HUES64 (cell line): ENCODE results near the gene CHORDC1.
"Not testable (repeated sequence)": the region's sequence is repeated elsewhere in the genome, so short reads cannot be mapped to it uniquely, and the experiment has no call there.

Experiments
- H3K27ac ChIP-seq: 2 replicates; pipeline ENCODE4 v1.7.0; 2013; ENCODE audit warnings: low read depth, low read length, inconsistent platforms
- H3K27me3 ChIP-seq: 2 replicates; pipeline ENCODE4 v1.6.1; 2013; ENCODE audit warnings: mild to moderate bottlenecking, low read length; ENCODE audit not compliant: insufficient read depth
- H3K36me3 ChIP-seq: 2 replicates; pipeline ENCODE4 v1.6.1; 2013; ENCODE audit warnings: mild to moderate bottlenecking, low read length; ENCODE audit not compliant: insufficient read depth
- H3K4me1 ChIP-seq: 2 replicates; pipeline ENCODE4 v1.6.1; 2013; ENCODE audit warnings: mild to moderate bottlenecking, low read length, moderate library complexity; ENCODE audit not compliant: insufficient read depth
- H3K4me3 ChIP-seq: 2 replicates; pipeline ENCODE4 v1.5.1; 2013; ENCODE audit warnings: mild to moderate bottlenecking, low read length, moderate library complexity
- H3K9ac ChIP-seq: 2 replicates; pipeline ENCODE4 v1.6.1; 2013; ENCODE audit warnings: mild to moderate bottlenecking, low read depth, low read length
- H3K9me3 ChIP-seq: 2 replicates; pipeline ENCODE4 v1.6.1; 2013; ENCODE audit warnings: low read depth, low read length; ENCODE audit not compliant: insufficient read depth
- WGBS: fragments of 150-250, 120-280 bp; methylation state at CpG from one replicate; pipeline ENCODE4 v1.1.7; 2013; ENCODE audit warnings: missing lambda C conversion rate; 5-methylcytosine and 5-hydroxymethylcytosine counted together

CHORDC1 gene

GRCh38 chr11:90216611-90217010 lies 6.2 kb downstream of the CHORDC1 start:
- H3K27me3 ChIP-seq: no peaks in the 10 kb centered on the region
- H3K4me1 ChIP-seq: peaks cover 28% of the 10 kb centered on the region
- no peak overlapping the region for H3K4me3 ChIP-seq
- WGBS: 97% methylated on average over 5 of the region's 5 CpGs
- no peaks in the 10 kb centered on the region for H3K9me3 ChIP-seq
- H3K36me3 ChIP-seq: peaks cover 50% of the 10 kb centered on the region
- H3K27ac ChIP-seq: no peak overlapping the region
- no peak overlapping the region for H3K9ac ChIP-seq

GRCh38 chr11:90213322-90213721 lies 9.5 kb downstream of the CHORDC1 start:
- Histone ChIP-seq H3K27me3 (no peaks in the 10 kb centered on the region), H3K36me3 (peaks cover 83% of the 10 kb centered on the region), H3K4me1 (peaks cover 16% of the 10 kb centered on the region), H3K9me3 (no peaks in the 10 kb centered on the region), H3K27ac (no peak overlapping the region), H3K4me3 (no peak overlapping the region), H3K9ac (no peak overlapping the region)
- WGBS: 100% methylated on average over 2 of the region's 3 CpGs

GRCh38 chr11:90208857-90209256 lies 14.0 kb downstream of the CHORDC1 start:
- H3K9ac ChIP-seq: no peak overlapping the region
- no peak overlapping the region for H3K4me3 ChIP-seq
- no peak overlapping the region for H3K27ac ChIP-seq
- WGBS: 93% methylated on average over 2 of the region's 2 CpGs
- no peaks in the 10 kb centered on the region for H3K27me3 ChIP-seq
- H3K36me3 ChIP-seq: peaks cover 99% of the 10 kb centered on the region
- no peaks in the 10 kb centered on the region for H3K9me3 ChIP-seq
- no peaks in the 10 kb centered on the region for H3K4me1 ChIP-seq

GRCh38 chr11:90207992-90208391 lies 14.9 kb downstream of the CHORDC1 start:
- not testable (repeated sequence) for H3K27me3 ChIP-seq, H3K27ac ChIP-seq, H3K9me3 ChIP-seq, H3K9ac ChIP-seq, H3K4me1 ChIP-seq, H3K4me3 ChIP-seq
- H3K36me3 ChIP-seq: peaks cover 99% of the 10 kb centered on the region
- 89% methylated on average over 10 of the region's 10 CpGs for WGBS

GRCh38 chr11:90204832-90205646 lies 17.8 kb downstream of the CHORDC1 start:
- Histone ChIP-seq H3K36me3 (peaks cover 98% of the 10 kb centered on the region), H3K9me3 (no peaks in the 10 kb centered on the region), H3K4me3 (no peak overlapping the region), H3K27me3 (no peaks in the 10 kb centered on the region), H3K4me1 (no peaks in the 10 kb centered on the region), H3K27ac (no peak overlapping the region), H3K9ac (no peak overlapping the region)
- 88% methylated on average over 1 of the region's 3 CpGs for WGBS

- Histone ChIP-seq H3K9me3 (no peaks in the 10 kb centered on the region), H3K27me3 (no peaks in the 10 kb centered on the region), H3K9ac (no peak overlapping the region), H3K4me3 (no peak overlapping the region), H3K4me1 (no peaks in the 10 kb centered on the region), H3K36me3 (peaks cover 97% of the 10 kb centered on the region), H3K27ac (no peak overlapping the region)
- WGBS: 92% methylated on average over 13 of the region's 13 CpGs
These were observed 18.4 kb downstream of the CHORDC1 start for GRCh38 chr11:90204407-90204806.

GRCh38 chr11:90202342-90202741 lies 20.5 kb downstream of the CHORDC1 start:
- Histone ChIP-seq H3K27me3 (no peaks in the 10 kb centered on the region), H3K9me3 (no peaks in the 10 kb centered on the region), H3K36me3 (peaks cover 91% of the 10 kb centered on the region), H3K4me3 (no peak overlapping the region), H3K9ac (no peak overlapping the region), H3K4me1 (no peaks in the 10 kb centered on the region), H3K27ac (no peak overlapping the region)
- 98% methylated on average over 3 of the region's 3 CpGs for WGBS

GRCh38 chr11:90197377-90197776 lies 25.5 kb downstream of the CHORDC1 start:
- Histone ChIP-seq H3K4me3 (no peak overlapping the region), H3K9me3 (no peaks in the 10 kb centered on the region), H3K27ac (no peak overlapping the region), H3K36me3 (peaks cover 45% of the 10 kb centered on the region), H3K9ac (no peak overlapping the region), H3K27me3 (no peaks in the 10 kb centered on the region), H3K4me1 (no peaks in the 10 kb centered on the region)
- 93% methylated on average over 1 of the region's 1 CpG for WGBS

GRCh38 chr11:90192869-90193582 lies 29.8 kb downstream of the CHORDC1 start:
- no peaks in the 10 kb centered on the region for H3K9me3 ChIP-seq
- 100% methylated on average over 3 of the region's 4 CpGs for WGBS
- H3K4me3 ChIP-seq: no peak overlapping the region
- peaks cover 9% of the 10 kb centered on the region; the same call in 1 of the 2 replicates for H3K4me1 ChIP-seq
- no peaks in the 10 kb centered on the region for H3K27me3 ChIP-seq
- H3K9ac ChIP-seq: no peak overlapping the region
- H3K36me3 ChIP-seq: peaks cover 8% of the 10 kb centered on the region; the same call in 1 of the 2 replicates
- H3K27ac ChIP-seq: no peak overlapping the region

- H3K9me3 ChIP-seq: no peaks in the 10 kb centered on the region
- no peaks in the 10 kb centered on the region for H3K27me3 ChIP-seq
- H3K27ac ChIP-seq: peak overlapping the region; percentile 38; the same call in 1 of the 2 replicates
- peaks cover 9% of the 10 kb centered on the region; the same call in 1 of the 2 replicates for H3K4me1 ChIP-seq
- 88% methylated on average over 2 of the region's 2 CpGs for WGBS
- H3K36me3 ChIP-seq: peaks cover 4% of the 10 kb centered on the region; the same call in 1 of the 2 replicates
- no peak overlapping the region for H3K4me3 ChIP-seq
- H3K9ac ChIP-seq: no peak overlapping the region
These were observed 33.8 kb downstream of the CHORDC1 start for GRCh38 chr11:90189011-90189410.

GRCh38 chr11:90187839-90188238 lies 35.0 kb downstream of the CHORDC1 start:
- Histone ChIP-seq H3K9me3 (no peaks in the 10 kb centered on the region), H3K36me3 (peaks cover 4% of the 10 kb centered on the region; the same call in 1 of the 2 replicates), H3K4me1 (peaks cover 9% of the 10 kb centered on the region; the same call in 1 of the 2 replicates), H3K9ac (no peak overlapping the region), H3K27me3 (no peaks in the 10 kb centered on the region), H3K27ac (no peak overlapping the region), H3K4me3 (no peak overlapping the region)
- WGBS: 97% methylated on average over 3 of the region's 3 CpGs
